Retinal pigment epithelial cell (primary cell): ENCODE data around the gene FAM162A.

Experiments used
- DNase-seq: peaks from one replicate; pipeline ENCODE4 v3.0.0-alpha.2; 2010; ENCODE audit warnings: low read depth
- H3K4me3 ChIP-seq: 2 replicates; pipeline ENCODE4 v1.5.1; 2011; ENCODE audit warnings: mild to moderate bottlenecking, low read length, control low read depth, moderate library complexity
- CTCF ChIP-seq: conservative IDR thresholded peaks from 2 replicates; pipeline ENCODE4 v1.5.1; 2011; ENCODE audit warnings: low read depth, low read length, control low read depth, inconsistent platforms

FAM162A gene

GRCh38 chr3:122394173-122394572 lies 10.2 kb downstream of the FAM162A start:
- no peak for DNase-seq
- no peak overlapping the region for H3K4me3 ChIP-seq
- TF ChIP-seq CTCF = no peak

- H3K4me3 ChIP-seq = no peak overlapping the region
- DNase-seq = no peak
- TF ChIP-seq CTCF = no peak
Measured at GRCh38 chr3:122395582-122395981, 11.6 kb downstream of the FAM162A start.

GRCh38 chr3:122396511-122396910 lies 12.5 kb downstream of the FAM162A start:
- H3K4me3 ChIP-seq = no peak overlapping the region
- TF ChIP-seq CTCF = no peak
- no peak for DNase-seq

- no peak overlapping the region for H3K4me3 ChIP-seq
- DNase-seq = no peak
- no peak for TF ChIP-seq CTCF
Measured at GRCh38 chr3:122397201-122397600, 13.2 kb downstream of the FAM162A start.

- no peak for TF ChIP-seq CTCF
- H3K4me3 ChIP-seq = no peak overlapping the region
- DNase-seq = no peak
Measured at GRCh38 chr3:122398920-122399319, 14.9 kb downstream of the FAM162A start.

GRCh38 chr3:122403489-122403888 lies 19.5 kb downstream of the FAM162A start:
- TF ChIP-seq CTCF = no peak
- no peak for DNase-seq
- H3K4me3 ChIP-seq = no peak overlapping the region

- H3K4me3 ChIP-seq = no peak overlapping the region
- no peak for TF ChIP-seq CTCF
- DNase-seq = no peak
Measured at GRCh38 chr3:122405015-122405414, 21.0 kb downstream of the FAM162A start.
